H9 (cell line): ENCODE data around the gene COL4A4. TPM values are rescaled to one million over a fixed set of nuclear protein-coding genes. Genes with fewer than 3 reads are reported as not detected.

Experiments used
- DNase-seq: peaks from one replicate; pipeline ENCODE4 v3.0.0-alpha.2; 2017
- H2AFZ ChIP-seq: one replicate; pipeline ENCODE4 v1.6.1; 2013; ENCODE audit warnings: mild to moderate bottlenecking, low read length, control low read depth, moderate library complexity
- H2AK5ac ChIP-seq: 2 replicates; pipeline ENCODE4 v1.6.1; 2013; ENCODE audit warnings: low read length, control low read depth, mixed read lengths; ENCODE audit not compliant: insufficient read length
- H2BK120ac ChIP-seq: one replicate; pipeline ENCODE4 v1.6.1; 2013; ENCODE audit warnings: low read depth, mild to moderate bottlenecking, low read length, control low read depth, inconsistent platforms; ENCODE audit not compliant: poor library complexity, severe bottlenecking
- H2BK12ac ChIP-seq: 2 replicates; pipeline ENCODE4 v1.6.1; 2013; ENCODE audit warnings: low read length, control low read depth, mixed read lengths, low read depth; ENCODE audit not compliant: insufficient read length
- H2BK15ac ChIP-seq: 2 replicates; pipeline ENCODE4 v1.6.1; 2013; ENCODE audit warnings: low read depth, low read length, control low read depth
- H2BK20ac ChIP-seq: one replicate; pipeline ENCODE4 v1.6.1; 2013; ENCODE audit warnings: low read depth, mild to moderate bottlenecking, low read length, control low read depth, inconsistent platforms; ENCODE audit not compliant: poor library complexity, severe bottlenecking
- H2BK5ac ChIP-seq: 2 replicates; pipeline ENCODE4 v1.6.1; 2013; ENCODE audit warnings: low read length, control low read depth, mixed read lengths; ENCODE audit not compliant: insufficient read length
- H3K14ac ChIP-seq: 2 replicates; pipeline ENCODE4 v1.6.1; 2013; ENCODE audit warnings: low read length, control low read depth; ENCODE audit not compliant: insufficient read depth
- H3K18ac ChIP-seq: 2 replicates; pipeline ENCODE4 v1.6.1; 2013; ENCODE audit warnings: low read depth, mild to moderate bottlenecking, mixed read lengths, low read length, control low read depth; ENCODE audit not compliant: insufficient read length
- H3K23ac ChIP-seq: 2 replicates; pipeline ENCODE4 v1.6.1; 2013; ENCODE audit warnings: low read length, control low read depth, mixed read lengths, low read depth; ENCODE audit not compliant: insufficient read length
- H3K23me2 ChIP-seq: 2 replicates; pipeline ENCODE4 v1.6.1; 2013; ENCODE audit warnings: low read depth, mild to moderate bottlenecking, mixed read lengths, low read length, control low read depth; ENCODE audit not compliant: insufficient read length, poor library complexity, severe bottlenecking
- H3K27ac ChIP-seq: 2 replicates; pipeline ENCODE4 v1.5.1; 2013; ENCODE audit warnings: low read length, control low read depth, mixed read lengths, low read depth; ENCODE audit not compliant: insufficient read length
- H3K27me3 ChIP-seq: 2 replicates; pipeline ENCODE4 v1.6.1; 2013; ENCODE audit warnings: low read length, control low read depth, inconsistent platforms; ENCODE audit not compliant: insufficient read depth
- H3K4ac ChIP-seq: 2 replicates; pipeline ENCODE4 v1.6.1; 2013; ENCODE audit warnings: low read depth, mild to moderate bottlenecking, control low read depth, inconsistent platforms, low read length, moderate library complexity
- H3K4me1 ChIP-seq: 2 replicates; pipeline ENCODE4 v1.6.1; 2013; ENCODE audit warnings: low read length, control low read depth, inconsistent platforms; ENCODE audit not compliant: insufficient read depth
- H3K4me2 ChIP-seq: 2 replicates; pipeline ENCODE4 v1.6.1; 2013; ENCODE audit warnings: low read length, control low read depth, mixed read lengths; ENCODE audit not compliant: insufficient read length, insufficient read depth
- H3K56ac ChIP-seq: 2 replicates; pipeline ENCODE4 v1.6.1; 2013; ENCODE audit warnings: low read depth, mild to moderate bottlenecking, mixed read lengths, low read length, control low read depth; ENCODE audit not compliant: insufficient read length
- H3K79me1 ChIP-seq: 2 replicates; pipeline ENCODE4 v1.6.1; 2013; ENCODE audit warnings: low read depth, mild to moderate bottlenecking, moderate library complexity, low read length, control low read depth, inconsistent platforms; ENCODE audit not compliant: insufficient read depth, poor library complexity, severe bottlenecking
- H3K79me2 ChIP-seq: 2 replicates; pipeline ENCODE4 v1.6.1; 2013; ENCODE audit warnings: low read length, control low read depth, inconsistent platforms; ENCODE audit not compliant: insufficient read depth
- H3K9ac ChIP-seq: 2 replicates; pipeline ENCODE4 v1.6.1; 2013; ENCODE audit warnings: low read length, control low read depth, mixed read lengths; ENCODE audit not compliant: insufficient read length; ENCODE audit errors: extremely low read depth
- H3K9me3 ChIP-seq: one replicate; pipeline ENCODE4 v1.6.1; 2013; ENCODE audit warnings: low read depth, low read length, inconsistent platforms; ENCODE audit not compliant: control insufficient read depth
- H3T11ph ChIP-seq: one replicate; pipeline ENCODE4 v1.6.1; 2013; ENCODE audit warnings: mild to moderate bottlenecking, low read length, control low read depth, inconsistent platforms
- H4K20me1 ChIP-seq: one replicate; pipeline ENCODE4 v1.6.1; 2013; ENCODE audit not compliant: control insufficient read depth, insufficient read length, insufficient read depth
- H4K5ac ChIP-seq: 2 replicates; pipeline ENCODE4 v1.6.1; 2013; ENCODE audit warnings: low read depth, mild to moderate bottlenecking, mixed read lengths, low read length, control low read depth; ENCODE audit not compliant: insufficient read length
- H4K8ac ChIP-seq: replicated peaks from 2 replicates; pipeline ENCODE4 v1.6.1; 2013; ENCODE audit warnings: low read length, control low read depth, mixed read lengths, low read depth; ENCODE audit not compliant: insufficient read length
- H4K91ac ChIP-seq: 2 replicates; pipeline ENCODE4 v1.6.1; 2013; ENCODE audit warnings: low read depth, mild to moderate bottlenecking, moderate library complexity, mixed read lengths, low read length, control low read depth; ENCODE audit not compliant: insufficient read length
- H3K27ac Mint-ChIP-seq, 3 experiments: 2 replicates in 2 of 3; 3 replicates in 1 of 3; pipeline ENCODE4 v1.8.0; 2020 to 2021; ENCODE audit warnings: mixed read lengths in 3 of 3, mild to moderate bottlenecking in 1 of 3, moderate library complexity in 1 of 3
- H3K27me3 Mint-ChIP-seq: 2 replicates; pipeline ENCODE4 v1.8.0; 2021; ENCODE audit warnings: low read depth, mild to moderate bottlenecking, moderate library complexity, mixed read lengths
- H3K36me3 Mint-ChIP-seq, 3 experiments: 2 replicates in 2 of 3; 3 replicates in 1 of 3; pipeline ENCODE4 v1.8.0; 2020 to 2021; ENCODE audit warnings: low read depth in 3 of 3, mixed read lengths in 3 of 3; ENCODE audit not compliant: insufficient read depth in 1 of 3
- H3K4me1 Mint-ChIP-seq, 2 experiments: 2 replicates each; pipeline ENCODE4 v1.8.0; 2020; ENCODE audit warnings: mixed read lengths in 2 of 2
- H3K4me3 Mint-ChIP-seq, 2 experiments: 2 replicates in 1 of 2; 3 replicates in 1 of 2; pipeline ENCODE4 v1.8.0; 2020 to 2021; ENCODE audit warnings: mild to moderate bottlenecking in 2 of 2, mixed read lengths in 2 of 2, moderate library complexity in 1 of 2
- H3K9me3 Mint-ChIP-seq, 2 experiments: 2 replicates in 1 of 2; 3 replicates in 1 of 2; pipeline ENCODE4 v1.8.0; 2020; ENCODE audit warnings: mild to moderate bottlenecking in 2 of 2, mixed read lengths in 2 of 2, moderate library complexity in 1 of 2
- WGBS: extraction: QIAGEN DNeasy Blood & Tissue Kit; methylation state at CpG from one replicate; pipeline ENCODE4 v1.1.7; 2013; ENCODE audit warnings: missing lambda C conversion rate, low lambda C conversion rate, mixed read lengths; ENCODE audit not compliant: insufficient read length; ENCODE audit errors: extremely low coverage; 5-methylcytosine and 5-hydroxymethylcytosine counted together
- total RNA-seq: library from RNA; stranded (reverse); gene quantifications from 2 replicates; pipeline ENCODE4 v1.2.1, GENCODE V29; 2021
- TF ChIP-seq, protein P1 (sequence below): fragments of 200-600 bp; sonication (generic); conservative IDR thresholded peaks from 3 replicates; pipeline ENCODE4 v1.8.0; 2021; ENCODE audit warnings: antibody characterized with exemption, mild to moderate bottlenecking

COL4A4 gene
- total RNA-seq, 1 experiment from 2014 or later: 0.92 TPM

DNA sequence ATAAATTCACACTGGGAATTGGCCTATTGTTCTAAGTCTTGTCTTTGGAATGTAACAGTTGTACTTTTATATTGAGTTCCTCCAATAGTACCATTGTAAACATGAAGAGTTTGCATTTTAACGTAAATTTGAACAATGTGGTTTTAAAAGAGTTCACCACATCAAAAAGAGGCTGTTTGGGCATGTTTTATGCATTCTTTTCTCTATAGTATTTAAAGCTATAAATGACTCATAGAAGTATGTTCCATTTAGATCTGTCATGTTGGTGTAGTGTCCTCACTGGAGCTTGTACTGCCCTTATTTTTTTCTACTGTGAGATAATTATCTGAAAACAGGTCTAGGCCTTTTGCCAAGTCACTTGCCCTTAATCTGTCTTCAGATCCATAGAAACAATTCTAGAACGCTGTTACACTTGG lies 186.2 kb downstream of the COL4A4 start:
- Mint-ChIP-seq H3K36me3 (no peaks in the 10 kb centered on the region), H3K4me3 (no peak overlapping the region), H3K27me3 (no peaks in the 10 kb centered on the region), H3K27ac (no peak overlapping the region; a peak in 1 of 7 replicates), H3K4me1 (peaks cover 27% of the 10 kb centered on the region in 2 experiments), H3K9me3 (no peaks in the 10 kb centered on the region)
- H3T11ph ChIP-seq: no peak overlapping the region
- no peak overlapping the region for H3K4ac ChIP-seq
- H2BK12ac ChIP-seq: no peak overlapping the region
- WGBS: no CpG with 5 or more reads among the region's 2 CpGs
- H2AFZ ChIP-seq: no peak overlapping the region
- no peaks in the 10 kb centered on the region for H4K20me1 ChIP-seq
- H4K91ac ChIP-seq: no peak overlapping the region
- no peaks in the 10 kb centered on the region for H3K79me1 ChIP-seq
- H2BK20ac ChIP-seq: no peak overlapping the region
- H4K8ac ChIP-seq: no peak overlapping the region
- H3K79me2 ChIP-seq: no peaks in the 10 kb centered on the region
- no peak overlapping the region for H3K9ac ChIP-seq
- no peak overlapping the region for H2BK120ac ChIP-seq
- no peaks in the 10 kb centered on the region for H3K27me3 ChIP-seq
- H3K56ac ChIP-seq: no peak overlapping the region
- H3K14ac ChIP-seq: no peak overlapping the region
- no peak overlapping the region for H3K18ac ChIP-seq
- no peaks in the 10 kb centered on the region for H3K9me3 ChIP-seq
- no peak overlapping the region for H2AK5ac ChIP-seq
- H3K27ac ChIP-seq: no peak overlapping the region
- DNase-seq: no peak
- no peak overlapping the region for H3K23ac ChIP-seq
- no peak overlapping the region for H2BK5ac ChIP-seq
- TF ChIP-seq, protein P1, sequence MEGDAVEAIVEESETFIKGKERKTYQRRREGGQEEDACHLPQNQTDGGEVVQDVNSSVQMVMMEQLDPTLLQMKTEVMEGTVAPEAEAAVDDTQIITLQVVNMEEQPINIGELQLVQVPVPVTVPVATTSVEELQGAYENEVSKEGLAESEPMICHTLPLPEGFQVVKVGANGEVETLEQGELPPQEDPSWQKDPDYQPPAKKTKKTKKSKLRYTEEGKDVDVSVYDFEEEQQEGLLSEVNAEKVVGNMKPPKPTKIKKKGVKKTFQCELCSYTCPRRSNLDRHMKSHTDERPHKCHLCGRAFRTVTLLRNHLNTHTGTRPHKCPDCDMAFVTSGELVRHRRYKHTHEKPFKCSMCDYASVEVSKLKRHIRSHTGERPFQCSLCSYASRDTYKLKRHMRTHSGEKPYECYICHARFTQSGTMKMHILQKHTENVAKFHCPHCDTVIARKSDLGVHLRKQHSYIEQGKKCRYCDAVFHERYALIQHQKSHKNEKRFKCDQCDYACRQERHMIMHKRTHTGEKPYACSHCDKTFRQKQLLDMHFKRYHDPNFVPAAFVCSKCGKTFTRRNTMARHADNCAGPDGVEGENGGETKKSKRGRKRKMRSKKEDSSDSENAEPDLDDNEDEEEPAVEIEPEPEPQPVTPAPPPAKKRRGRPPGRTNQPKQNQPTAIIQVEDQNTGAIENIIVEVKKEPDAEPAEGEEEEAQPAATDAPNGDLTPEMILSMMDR: no peak
- no peaks in the 10 kb centered on the region for H3K23me2 ChIP-seq
- H2BK15ac ChIP-seq: no peak overlapping the region
- no peak overlapping the region for H3K4me2 ChIP-seq
- H3K4me1 ChIP-seq: no peaks in the 10 kb centered on the region
- H4K5ac ChIP-seq: no peak overlapping the region
